MM.1S (cell line): ENCODE results near the gene CYP19A1.

Experiments
- DNase-seq: peaks from one replicate; pipeline ENCODE4 v3.0.0-alpha.2; 2015
- H2AFZ ChIP-seq: fragments of 300-600 bp; sonication (generic); 2 replicates; pipeline ENCODE4 v1.6.0; 2016; ENCODE audit warnings: antibody characterized with exemption, low read length
- H3F3A ChIP-seq: fragments of 300-600 bp; sonication (generic); 2 replicates; pipeline ENCODE4 v1.6.1; 2016; ENCODE audit warnings: mild to moderate bottlenecking, antibody characterized with exemption, low read length, moderate library complexity, mixed read lengths; ENCODE audit not compliant: insufficient read depth
- H3K27ac ChIP-seq: fragments of 300-600 bp; sonication (generic); 2 replicates; pipeline ENCODE4 v1.5.1; 2016; ENCODE audit warnings: mild to moderate bottlenecking, low read length
- H3K27me3 ChIP-seq: fragments of 300-600 bp; sonication (generic); replicated peaks from 2 replicates; pipeline ENCODE4 v1.6.0; 2016; ENCODE audit warnings: low read length; ENCODE audit not compliant: insufficient read depth
- H3K36me3 ChIP-seq: fragments of 300-600 bp; sonication (generic); replicated peaks from 2 replicates; pipeline ENCODE4 v1.6.1; 2016; ENCODE audit warnings: mild to moderate bottlenecking, low read length, mixed read lengths; ENCODE audit not compliant: insufficient read depth
- H3K4me1 ChIP-seq: fragments of 300-600 bp; sonication (generic); 2 replicates; pipeline ENCODE4 v1.6.1; 2016; ENCODE audit warnings: low read length, mixed read lengths
- H3K4me2 ChIP-seq: fragments of 300-600 bp; sonication (generic); 2 replicates; pipeline ENCODE4 v1.6.0; 2016; ENCODE audit warnings: low read depth, low read length
- H3K4me3 ChIP-seq: fragments of 300-600 bp; sonication (generic); 2 replicates; pipeline ENCODE4 v1.5.1; 2016; ENCODE audit warnings: low read length, mixed read lengths
- H3K79me2 ChIP-seq: fragments of 300-600 bp; sonication (generic); 2 replicates; pipeline ENCODE4 v1.6.1; 2016; ENCODE audit warnings: mixed run types, low read length, mixed read lengths
- H3K9ac ChIP-seq: fragments of 300-600 bp; sonication (generic); 2 replicates; pipeline ENCODE4 v1.6.1; 2016; ENCODE audit warnings: low read length, mixed read lengths
- H3K9me2 ChIP-seq: fragments of 300-600 bp; sonication (generic); replicated peaks from 2 replicates; pipeline ENCODE4 v1.6.1; 2016; ENCODE audit warnings: mild to moderate bottlenecking, low read length, mixed read lengths; ENCODE audit not compliant: insufficient read depth
- H3K9me3 ChIP-seq: fragments of 300-600 bp; sonication (generic); replicated peaks from 2 replicates; pipeline ENCODE4 v1.6.1; 2016; ENCODE audit warnings: mild to moderate bottlenecking, low read length, mixed read lengths; ENCODE audit not compliant: insufficient read depth
- H4K20me1 ChIP-seq: fragments of 300-600 bp; sonication (generic); 2 replicates; pipeline ENCODE4 v1.6.1; 2016; ENCODE audit warnings: mild to moderate bottlenecking, low read length, moderate library complexity, mixed read lengths; ENCODE audit not compliant: insufficient read depth
- CTCF ChIP-seq: fragments of 300-600 bp; sonication (generic); IDR thresholded peaks from 2 replicates; pipeline ENCODE4 v1.5.1; 2016; ENCODE audit warnings: antibody characterized with exemption, low read length, mixed read lengths
- EZH2 ChIP-seq: fragments of 300-600 bp; sonication (generic); optimal IDR thresholded peaks from 2 replicates; pipeline ENCODE3; 2017; ENCODE audit warnings: low read depth, mild to moderate bottlenecking, antibody characterized with exemption, low read length, mixed read lengths
- EZH2phosphoT487 ChIP-seq: fragments of 300-600 bp; sonication (generic); IDR thresholded peaks from 2 replicates; pipeline ENCODE4 v1.6.1; 2018; ENCODE audit warnings: antibody characterized with exemption, low read length

CYP19A1 gene

GRCh38 chr15:51186891-51187290 is 151.5 kb downstream of the CYP19A1 start:
- no peak overlapping the region for H3K4me3 ChIP-seq
- H3F3A ChIP-seq: no peaks in the 10 kb centered on the region
- H2AFZ ChIP-seq: no peak overlapping the region
- no peaks in the 10 kb centered on the region for H3K9me3 ChIP-seq
- no peaks in the 10 kb centered on the region for H3K79me2 ChIP-seq
- H3K27ac ChIP-seq: no peak overlapping the region
- no peak for TF ChIP-seq EZH2
- no peak for TF ChIP-seq CTCF
- no peak for TF ChIP-seq EZH2phosphoT487
- H3K9ac ChIP-seq: no peak overlapping the region
- no peaks in the 10 kb centered on the region for H3K36me3 ChIP-seq
- no peaks in the 10 kb centered on the region for H3K9me2 ChIP-seq
- no peak for DNase-seq
- H4K20me1 ChIP-seq: no peaks in the 10 kb centered on the region
- no peak overlapping the region for H3K4me2 ChIP-seq
- H3K27me3 ChIP-seq: no peaks in the 10 kb centered on the region
- H3K4me1 ChIP-seq: no peaks in the 10 kb centered on the region

GRCh38 chr15:51186181-51186705 is 152.2 kb downstream of the CYP19A1 start:
- H3K9ac ChIP-seq: no peak overlapping the region
- no peaks in the 10 kb centered on the region for H3K9me2 ChIP-seq
- H4K20me1 ChIP-seq: no peaks in the 10 kb centered on the region
- no peak overlapping the region for H3K4me3 ChIP-seq
- no peak overlapping the region for H2AFZ ChIP-seq
- no peaks in the 10 kb centered on the region for H3K79me2 ChIP-seq
- no peaks in the 10 kb centered on the region for H3K27me3 ChIP-seq
- TF ChIP-seq CTCF: no peak
- TF ChIP-seq EZH2phosphoT487: no peak
- no peak for TF ChIP-seq EZH2
- H3K4me2 ChIP-seq: no peak overlapping the region
- no peaks in the 10 kb centered on the region for H3K36me3 ChIP-seq
- DNase-seq: no peak
- H3K9me3 ChIP-seq: no peaks in the 10 kb centered on the region
- H3K4me1 ChIP-seq: no peaks in the 10 kb centered on the region
- no peak overlapping the region for H3K27ac ChIP-seq
- H3F3A ChIP-seq: no peaks in the 10 kb centered on the region

GRCh38 chr15:51185213-51186159 is 152.9 kb downstream of the CYP19A1 start:
- no peak overlapping the region for H3K27ac ChIP-seq
- no peak overlapping the region for H3K4me3 ChIP-seq
- DNase-seq: no peak
- TF ChIP-seq CTCF (no peak), EZH2 (no peak), EZH2phosphoT487 (no peak)
- H3K9me2 ChIP-seq: no peaks in the 10 kb centered on the region
- H3K79me2 ChIP-seq: no peaks in the 10 kb centered on the region
- no peak overlapping the region for H2AFZ ChIP-seq
- no peaks in the 10 kb centered on the region for H4K20me1 ChIP-seq
- no peaks in the 10 kb centered on the region for H3K36me3 ChIP-seq
- H3K4me2 ChIP-seq: no peak overlapping the region
- no peaks in the 10 kb centered on the region for H3K4me1 ChIP-seq
- H3K27me3 ChIP-seq: no peaks in the 10 kb centered on the region
- H3F3A ChIP-seq: no peaks in the 10 kb centered on the region
- H3K9me3 ChIP-seq: no peaks in the 10 kb centered on the region
- H3K9ac ChIP-seq: no peak overlapping the region
